Right ventricle myocardium superior (tissue), 1 donor: ENCODE data around the gene EFEMP1. TPM values are rescaled to one million over a fixed set of nuclear protein-coding genes. Genes with fewer than 3 reads are reported as not detected.

Source experiments
- ATAC-seq: fragments of 200-7000 bp; cut with Tn5 transposase; one replicate; pipeline ENCODE4 v1.9.1; 2020; ENCODE audit warnings: mild to moderate bottlenecking; ENCODE audit not compliant: poor library complexity
- DNase-seq: peaks from one replicate; pipeline ENCODE4 v3.0.0-alpha.2; 2020
- intact Hi-C: fragments of 100-400 bp; cut with DNase I; formaldehyde crosslinking; loops from one replicate; pipeline ENCODE4 v1.11.2; 2022
- total RNA-seq: library from RNA; stranded (reverse); fragmentation: NEBNext Ultra II Directional; extraction: Animal tissue kit (Norgen Biotek cat#: 25700); gene quantifications from one replicate; pipeline ENCODE4 v1.2.1, GENCODE V29; 2021
- donor health status: DM: no; HTN: yes; CAD: no; lungs with severe emphysema.

Gene EFEMP1
- total RNA-seq, 1 donor from 2014 or later, result 62.5 TPM

- no peak for ATAC-seq
- intact Hi-C loops, result no loop called here
- no peak for DNase-seq
Observed at GRCh38 chr2:55877087-55877436, 46.5 kb downstream of the EFEMP1 start.

- ATAC-seq (no peak), DNase-seq (no peak)
- intact Hi-C loops, result no loop called here
Observed at GRCh38 chr2:55876429-55877086, 47.0 kb downstream of the EFEMP1 start.

- DNase-seq, result no peak
- ATAC-seq, result peak; percentile 55
- intact Hi-C loops, result no loop called here
Observed at GRCh38 chr2:55875434-55876135, 48.0 kb downstream of the EFEMP1 start.

GRCh38 chr2:55874338-55874737, 49.2 kb downstream of the EFEMP1 start:
- DNase-seq (no peak), ATAC-seq (no peak)
- intact Hi-C loops, result no loop called here

- DNase-seq (no peak), ATAC-seq (peak; percentile 56)
- intact Hi-C loops, result no loop called here
Observed at GRCh38 chr2:55871637-55872036, 51.9 kb downstream of the EFEMP1 start.

- intact Hi-C loops, result no loop called here
- ATAC-seq (no peak), DNase-seq (no peak)
Observed at GRCh38 chr2:55869637-55870325, 53.8 kb downstream of the EFEMP1 start.

GRCh38 chr2:55865096-55865835, 58.3 kb downstream of the EFEMP1 start:
- ATAC-seq (no peak), DNase-seq (no peak)
- intact Hi-C loops, result no loop called here

- DNase-seq, result no peak
- no peak for ATAC-seq
- intact Hi-C loops, result no loop called here
Observed at GRCh38 chr2:55864351-55865084, 59.1 kb downstream of the EFEMP1 start.

- ATAC-seq, result peak; percentile 89
- intact Hi-C loops, result no loop called here
- DNase-seq, result no peak
Observed at GRCh38 chr2:55862673-55863390, 60.8 kb downstream of the EFEMP1 start.

- ATAC-seq, result peak; percentile 96
- intact Hi-C loops, result no loop called here
- DNase-seq, result peak; percentile 41
Observed at GRCh38 chr2:55862246-55862645, 61.3 kb downstream of the EFEMP1 start.

- intact Hi-C loops, result no loop called here
- no peak for DNase-seq
Observed at GRCh38 chr2:55861733-55862132, 61.8 kb downstream of the EFEMP1 start.

GRCh38 chr2:55860832-55861231, 62.8 kb downstream of the EFEMP1 start:
- intact Hi-C loops, result no loop called here
- ATAC-seq (no peak), DNase-seq (no peak)

More at GRCh38 chr2:55861733-55862132, 61.8 kb downstream of the EFEMP1 start:
- no peak for ATAC-seq

- intact Hi-C loops, result no loop called here
- DNase-seq (no peak), ATAC-seq (no peak)
Observed at GRCh38 chr2:55859875-55860274, 63.7 kb downstream of the EFEMP1 start.

- ATAC-seq (no peak), DNase-seq (no peak)
- intact Hi-C loops, result no loop called here
Observed at GRCh38 chr2:55857766-55858165, 65.8 kb downstream of the EFEMP1 start.

GRCh38 chr2:55856936-55857335, 66.6 kb downstream of the EFEMP1 start:
- intact Hi-C loops, result no loop called here
- DNase-seq, result no peak

GRCh38 chr2:55848096-55848495, 75.5 kb downstream of the EFEMP1 start:
- DNase-seq (no peak), ATAC-seq (no peak)
- intact Hi-C loops, result no loop called here

More at GRCh38 chr2:55856936-55857335, 66.6 kb downstream of the EFEMP1 start:
- ATAC-seq, result no peak

- ATAC-seq, result no peak
- no peak for DNase-seq
- intact Hi-C loops, result no loop called here
Observed at GRCh38 chr2:55846426-55846825, 77.2 kb downstream of the EFEMP1 start.

- DNase-seq (no peak), ATAC-seq (peak; percentile 31)
- intact Hi-C loops, result no loop called here
Observed at GRCh38 chr2:55844986-55845385, 78.6 kb downstream of the EFEMP1 start.
